GM19455 (cell line): ENCODE results near the gene MPC1L.
"Not testable (repeated sequence)": the region's sequence is repeated elsewhere in the genome, so short reads cannot be mapped to it uniquely, and the experiment has no call there.

Experiments
- ATAC-seq: cut with Tn5 transposase; IDR thresholded peaks from one replicate; pipeline ENCODE4 v1.9.1; 2021; ENCODE audit not compliant: unreplicated experiment

The MPC1L gene

DNA sequence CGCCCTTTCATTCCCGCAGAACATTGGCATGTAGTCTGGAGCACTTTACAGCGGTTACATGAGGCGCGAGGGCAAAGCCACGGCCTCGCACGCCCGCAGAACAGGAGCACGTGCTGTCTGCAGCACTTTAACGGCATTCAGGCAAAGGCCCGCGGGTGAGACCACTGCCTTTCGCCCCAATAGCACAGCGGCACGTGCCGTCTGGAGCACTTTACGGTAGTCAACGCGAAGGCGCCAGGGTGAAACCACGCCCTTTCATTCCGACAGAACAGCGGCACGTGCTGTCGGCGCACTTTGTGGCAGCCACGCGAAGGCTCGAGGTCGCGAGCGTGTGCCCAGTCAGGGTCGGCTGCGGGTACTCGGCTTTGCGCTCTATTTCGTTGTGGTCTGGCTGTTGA, at the start of gene MPC1L:
Gene MPC1L, plus strand, starts transcription at position 290 of the 398 bp plus-strand sequence. CDS start 138 bp downstream, outside the sequence.
- ATAC-seq: no peak

DNA sequence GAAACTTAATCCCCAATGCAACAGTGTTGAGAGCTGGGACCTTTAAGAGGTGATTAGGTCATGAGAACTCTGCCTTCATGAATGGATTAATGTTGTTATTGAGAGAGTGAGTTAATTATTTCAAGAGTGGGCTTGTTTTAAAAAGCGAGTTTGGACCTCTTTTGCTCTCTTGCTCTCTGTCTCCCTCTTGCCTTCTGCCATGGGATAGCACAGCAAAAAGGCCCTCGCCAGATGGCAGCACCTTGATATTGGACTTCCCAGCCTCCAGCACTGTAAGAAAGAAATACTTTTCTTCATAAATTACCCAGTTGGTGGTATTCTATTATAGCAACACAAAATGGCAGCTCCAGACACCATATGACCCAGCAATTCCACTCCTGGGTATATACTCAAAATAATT, 49.5 kb upstream of the MPC1L start:
- no peak for ATAC-seq

DNA sequence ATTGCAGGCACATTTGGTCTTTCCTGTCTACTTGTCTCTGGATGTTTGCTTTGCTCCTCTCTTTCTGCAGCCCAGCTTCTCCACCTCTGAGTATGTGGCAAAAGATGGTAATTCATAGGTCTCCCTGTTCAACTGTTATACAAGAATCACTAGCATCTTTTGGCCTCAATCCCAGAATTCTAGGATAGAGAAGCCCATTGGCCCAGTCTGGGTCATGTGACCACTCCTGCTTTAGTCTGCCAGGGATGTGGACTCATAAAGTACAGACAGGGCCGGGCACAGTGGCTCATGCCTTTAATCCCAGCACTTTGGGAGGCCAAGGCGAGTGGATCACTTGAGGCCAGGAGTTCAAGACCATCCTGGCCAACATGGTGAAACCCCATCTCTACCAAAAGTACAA, 47.8 kb upstream of the MPC1L start:
- ATAC-seq: not testable (repeated sequence)

DNA sequence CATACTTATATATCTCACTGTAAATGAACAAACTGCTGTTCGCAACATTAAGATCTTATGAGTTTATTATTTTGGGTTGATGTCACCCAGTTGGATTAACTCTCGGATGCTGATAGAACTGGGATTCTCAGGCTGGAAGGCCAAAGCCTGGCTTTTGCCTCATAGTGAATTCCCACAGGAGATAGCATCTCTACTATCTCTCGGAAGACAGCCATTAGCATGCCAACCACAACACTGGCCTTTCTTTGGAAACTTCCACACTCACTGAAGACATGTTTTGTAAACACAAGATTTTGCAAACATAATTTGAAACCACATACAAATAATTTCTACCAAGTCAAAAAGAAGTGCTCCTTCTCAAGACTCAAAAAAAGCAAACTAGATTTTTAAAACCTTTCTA, 46.9 kb upstream of the MPC1L start:
- no peak for ATAC-seq

DNA sequence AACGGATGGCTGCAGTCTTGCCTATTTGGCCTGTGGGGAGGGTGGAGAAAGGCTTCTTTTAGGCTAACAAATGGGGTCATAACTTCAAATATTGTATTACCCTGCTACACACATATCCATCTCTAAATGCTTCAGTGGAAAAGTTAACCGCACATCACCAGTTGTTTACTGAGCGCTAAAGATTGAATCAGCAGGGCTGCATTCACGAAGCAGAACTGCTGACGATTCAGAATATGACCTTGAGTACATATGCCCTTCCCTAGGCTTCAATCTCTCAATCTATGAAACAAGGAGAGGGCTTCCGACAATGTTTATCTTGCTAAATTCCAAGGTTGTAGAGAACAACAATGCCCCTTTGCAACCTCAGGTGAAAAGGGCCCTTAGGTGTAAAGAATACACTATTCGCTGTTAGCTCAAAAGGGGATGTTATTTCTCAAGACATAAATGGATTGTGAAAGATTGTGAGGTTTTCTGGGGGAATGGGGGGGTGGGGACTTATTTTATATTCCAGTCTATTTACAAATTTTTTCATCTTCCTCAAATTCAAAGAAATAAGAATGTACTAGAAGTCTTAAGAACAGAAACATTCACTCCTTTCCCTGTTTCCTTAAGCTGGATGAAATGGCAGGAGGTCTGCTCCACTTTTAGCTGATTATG, 45.1 kb upstream of the MPC1L start:
- ATAC-seq: no peak

DNA sequence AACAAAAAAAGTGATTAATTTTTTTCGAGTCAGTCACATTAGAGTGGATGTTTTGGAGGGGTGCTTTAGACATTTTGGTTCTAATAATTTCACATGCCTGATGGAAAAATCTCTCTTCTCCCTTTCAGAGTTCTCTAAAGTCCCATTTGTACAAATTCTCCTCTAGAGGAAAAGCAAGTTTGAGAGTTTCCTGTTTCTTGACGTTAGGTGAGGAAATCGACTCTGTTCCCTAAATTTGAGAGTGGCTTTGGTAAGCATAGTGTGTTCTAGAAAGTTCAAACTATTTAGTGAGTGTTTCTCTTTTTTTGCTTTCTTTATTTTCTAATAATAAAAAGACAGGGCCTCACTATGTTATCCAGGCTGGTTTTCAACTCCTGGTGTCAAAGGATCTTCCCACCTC, 44.1 kb upstream of the MPC1L start:
- ATAC-seq: no peak

DNA sequence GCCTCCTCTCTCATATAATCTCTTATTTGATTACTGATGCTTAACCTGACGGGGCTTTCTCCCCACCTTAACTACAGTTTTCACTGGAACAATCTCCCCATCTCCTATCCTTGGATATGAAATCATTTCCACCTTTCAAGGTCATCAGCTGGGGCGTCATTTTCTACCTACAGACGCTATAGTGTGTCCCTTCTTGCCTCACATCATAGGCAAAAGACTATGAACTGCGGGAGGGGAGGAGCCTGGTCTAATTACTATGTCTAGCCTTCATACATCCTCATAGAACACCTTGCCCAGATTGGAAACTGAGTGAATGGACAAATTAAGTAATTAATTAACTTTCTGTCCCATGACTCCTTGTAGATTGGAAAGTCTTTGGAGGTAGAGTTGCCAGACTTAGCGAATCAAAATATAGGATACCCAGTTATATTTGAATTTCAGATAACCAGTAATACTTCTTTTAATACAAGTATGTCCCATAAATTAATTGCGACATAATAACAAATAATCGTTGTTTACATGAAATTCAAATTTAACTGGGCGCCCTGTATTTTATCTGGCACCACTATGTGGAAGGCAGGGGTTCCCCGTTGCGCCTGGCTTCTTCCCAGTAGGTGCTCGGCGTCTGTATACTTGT, 43.2 kb upstream of the MPC1L start:
- ATAC-seq: peak; percentile 52

DNA sequence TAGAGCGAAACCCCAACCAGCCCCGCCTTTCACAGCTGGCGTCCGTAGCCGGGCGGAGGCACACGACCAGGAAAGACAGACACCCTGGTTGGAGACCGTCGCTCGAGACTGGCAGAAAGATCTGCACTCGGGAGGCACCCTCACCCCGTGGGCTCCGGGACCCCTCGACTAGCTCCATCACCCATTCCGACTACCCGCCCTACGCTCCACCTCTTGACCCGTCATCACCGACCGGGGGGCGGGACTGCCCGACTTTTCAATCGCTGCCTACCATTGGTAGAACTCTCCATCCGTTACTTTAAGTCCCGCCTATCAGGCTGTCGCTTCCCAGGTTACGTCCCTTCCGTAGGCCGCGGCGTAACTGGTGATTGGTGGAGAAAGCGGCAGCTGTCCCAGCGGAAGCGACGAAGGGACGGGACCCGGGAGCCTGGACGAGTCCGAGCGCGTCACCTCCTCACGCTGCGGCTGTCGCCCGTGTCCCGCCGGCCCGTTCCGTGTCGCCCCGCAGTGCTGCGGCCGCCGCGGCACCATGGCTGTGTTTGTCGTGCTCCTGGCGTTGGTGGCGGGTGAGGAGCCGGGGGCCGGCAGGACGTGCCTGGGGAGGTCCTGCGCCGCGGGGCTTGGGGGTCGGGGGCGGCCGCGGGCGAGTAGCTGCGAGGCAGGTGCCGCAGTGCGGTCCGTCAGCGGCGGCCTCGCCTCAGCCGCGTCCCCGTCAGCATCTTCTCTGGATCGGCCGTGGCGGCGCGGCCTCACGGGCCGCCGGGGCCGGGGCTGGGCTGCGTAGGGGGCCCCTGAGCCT, 42.5 kb upstream of the MPC1L start, which contains the start of gene ATP6AP2:
Gene ATP6AP2, plus strand, starts transcription at position 434 of the 799 bp plus-strand sequence. Its CDS starts 96 bp downstream, at position 530.
- ATAC-seq: peak; percentile 98

DNA sequence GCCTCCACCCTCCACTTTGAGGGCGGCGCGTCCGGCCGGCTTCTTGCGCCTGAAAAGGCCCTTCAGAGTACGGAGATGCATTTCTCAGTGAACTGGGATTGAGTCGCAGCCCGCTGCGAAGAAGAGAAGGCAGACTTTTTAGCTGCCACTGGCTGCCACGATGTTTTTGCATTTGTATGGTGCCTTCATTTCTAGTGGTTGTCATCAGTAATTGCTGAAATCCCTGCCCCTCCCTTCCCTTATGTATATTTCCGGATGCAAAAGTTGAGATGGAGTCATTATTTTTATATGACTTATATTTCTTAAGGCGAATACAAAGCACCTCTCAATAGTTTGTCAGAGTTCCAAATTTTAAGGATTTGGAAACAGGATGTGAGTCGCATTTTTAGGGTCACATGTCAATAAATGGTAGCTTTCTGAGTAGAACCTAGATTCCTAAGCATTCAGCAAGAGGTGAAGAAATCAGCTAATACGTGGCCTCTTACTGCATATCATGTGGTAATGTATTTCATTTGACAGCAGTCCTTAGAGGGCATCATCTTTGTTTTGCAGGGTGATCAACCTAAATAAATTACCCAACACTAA, 41.8 kb upstream of the MPC1L start:
- peak; percentile 6 for ATAC-seq

DNA sequence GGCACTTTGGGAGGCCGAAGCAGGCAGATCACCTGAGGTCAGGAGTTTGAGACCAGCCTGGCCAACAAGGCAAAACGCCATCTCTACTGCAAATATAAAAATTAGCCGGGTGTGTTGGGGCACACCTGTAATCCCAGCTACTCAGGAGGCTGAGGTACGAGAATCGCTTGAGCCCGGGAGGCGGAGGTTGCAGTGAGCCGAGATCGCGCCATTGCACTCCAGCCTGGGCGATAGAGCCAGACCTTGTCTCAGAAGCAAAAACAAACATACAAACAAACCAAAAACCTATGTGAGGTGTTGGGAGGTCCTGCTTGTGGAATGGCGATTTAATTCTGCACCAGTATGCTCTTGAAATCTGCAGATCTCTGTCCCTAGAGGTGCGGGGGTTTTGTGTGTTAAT, 41.0 kb upstream of the MPC1L start:
- not testable (repeated sequence) for ATAC-seq

DNA sequence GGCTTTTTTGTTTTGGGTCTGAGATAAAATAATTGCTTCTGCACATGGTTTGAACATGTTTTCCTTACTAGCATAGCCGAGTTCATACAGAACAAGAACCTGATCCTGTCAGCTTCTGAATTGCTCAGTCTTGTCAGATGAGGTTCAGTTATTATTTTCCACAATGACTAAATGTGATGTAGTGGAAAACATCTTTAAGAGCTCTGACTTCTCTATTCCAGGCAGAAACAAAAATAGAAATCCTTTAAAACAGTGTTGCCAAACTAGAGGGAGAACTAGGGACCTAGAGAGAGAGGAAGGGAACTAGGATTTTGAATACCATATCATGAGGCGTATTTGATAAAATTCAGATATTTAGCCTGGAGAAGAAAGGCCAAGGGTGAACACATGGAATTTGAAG, 40.4 kb upstream of the MPC1L start:
- ATAC-seq: no peak

DNA sequence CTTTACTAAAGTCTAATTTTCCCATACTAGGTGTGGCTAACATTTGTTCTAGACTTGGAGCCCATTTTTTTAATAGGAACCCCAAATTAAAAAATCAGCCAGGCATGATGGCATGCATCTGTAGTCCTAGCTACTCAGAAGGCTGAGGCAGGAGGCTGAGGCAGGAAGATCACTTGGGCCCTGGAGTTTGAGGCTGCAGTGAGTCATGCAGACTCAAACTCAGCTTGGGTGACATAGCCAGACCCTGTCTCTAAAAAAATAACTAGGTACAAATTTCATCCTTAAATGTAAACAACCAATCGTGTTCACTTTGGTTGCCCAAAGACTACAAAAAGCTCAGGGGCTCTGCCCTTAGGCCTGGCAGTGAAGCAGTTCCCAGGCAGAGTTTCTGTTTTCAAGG, 35.6 kb upstream of the MPC1L start:
- ATAC-seq: not testable (repeated sequence)

DNA sequence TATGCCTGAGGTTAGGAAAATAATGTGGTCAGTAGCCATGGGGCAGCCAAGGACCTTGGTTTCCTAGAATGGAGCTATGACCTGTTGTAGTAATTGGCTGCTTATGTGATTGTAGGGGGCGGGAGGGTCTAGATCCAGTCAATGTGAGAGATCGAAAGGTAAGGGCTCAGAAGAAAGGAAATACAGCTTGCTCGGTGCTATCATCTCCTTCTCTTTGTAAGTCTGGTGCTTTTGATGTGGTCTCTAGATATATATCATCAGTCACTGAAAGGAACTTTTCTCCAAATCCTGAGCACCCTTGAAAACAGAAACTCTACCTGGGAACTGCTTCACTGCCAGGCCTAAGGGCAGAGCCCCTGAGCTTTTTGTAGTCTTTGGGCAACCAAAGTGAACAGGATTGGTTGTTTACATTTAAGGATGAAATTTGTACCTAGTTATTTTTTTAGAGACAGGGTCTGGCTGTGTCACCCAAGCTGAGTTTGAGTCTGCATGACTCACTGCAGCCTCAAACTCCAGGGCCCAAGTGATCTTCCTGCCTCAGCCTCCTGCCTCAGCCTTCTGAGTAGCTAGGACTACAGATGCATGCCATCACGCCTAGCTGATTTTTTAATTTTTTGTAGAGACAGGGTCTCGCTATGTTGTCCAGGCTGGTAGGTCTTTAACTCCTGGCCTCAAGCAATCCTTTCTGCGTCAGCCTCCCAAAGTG, 33.5 kb upstream of the MPC1L start:
- not testable (repeated sequence) for ATAC-seq

DNA sequence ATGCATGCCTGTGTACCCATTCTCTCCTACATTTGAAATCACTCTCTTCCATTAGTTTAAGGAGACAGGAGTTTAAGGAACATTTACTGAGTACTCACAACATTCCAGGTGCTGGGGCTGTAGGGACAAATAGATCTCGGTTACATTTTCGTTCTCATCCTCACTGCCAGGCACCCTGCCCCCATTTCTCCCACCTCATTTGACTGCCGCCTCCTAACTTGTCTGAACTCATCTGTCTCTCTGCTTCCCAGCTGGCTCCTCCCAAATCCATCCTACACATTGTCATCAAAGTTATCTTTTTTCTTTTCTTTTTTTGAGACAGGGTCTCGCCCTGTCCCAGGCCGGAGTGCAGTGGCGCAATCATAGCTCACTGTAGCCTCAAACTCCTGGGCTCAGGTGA, 19.8 kb upstream of the MPC1L start:
- ATAC-seq: no peak

DNA sequence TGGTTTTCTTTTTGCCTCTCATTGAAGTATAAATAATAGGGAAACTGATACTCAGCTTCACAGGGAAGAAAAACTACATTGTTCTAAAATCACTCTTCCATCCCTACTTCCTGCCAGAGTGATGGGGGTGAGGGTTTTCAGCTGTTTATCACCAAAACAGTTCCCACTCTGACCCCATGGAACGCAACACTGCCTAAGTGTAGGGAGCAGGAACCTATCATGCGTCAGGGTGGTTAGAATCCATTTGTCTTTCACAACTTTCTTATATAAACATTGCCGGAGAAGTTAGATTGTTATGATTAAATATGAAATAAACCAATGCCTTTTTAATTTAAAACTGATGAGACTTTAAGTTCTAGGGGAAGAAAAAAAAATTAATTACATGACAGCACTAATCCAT, 15.8 kb upstream of the MPC1L start:
- no peak for ATAC-seq

DNA sequence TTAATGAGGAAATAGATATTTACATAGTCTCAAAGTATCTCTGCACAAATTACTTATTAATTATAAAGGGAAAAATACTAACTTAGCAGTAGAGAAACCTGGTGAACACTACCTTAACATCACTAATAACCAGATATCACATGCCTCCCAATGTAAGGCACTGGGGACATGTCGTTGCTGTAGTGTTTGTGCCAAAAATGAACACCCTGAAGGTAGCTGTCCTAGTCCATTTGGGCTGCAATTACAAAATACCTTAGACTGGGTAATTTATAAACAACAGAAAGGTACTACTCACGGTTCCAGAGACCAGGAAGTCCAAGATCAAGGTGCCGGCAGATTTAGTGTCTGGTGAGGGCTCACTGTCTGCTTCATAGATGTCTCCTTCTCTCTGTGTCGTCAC, 10.7 kb upstream of the MPC1L start:
- ATAC-seq: no peak

DNA sequence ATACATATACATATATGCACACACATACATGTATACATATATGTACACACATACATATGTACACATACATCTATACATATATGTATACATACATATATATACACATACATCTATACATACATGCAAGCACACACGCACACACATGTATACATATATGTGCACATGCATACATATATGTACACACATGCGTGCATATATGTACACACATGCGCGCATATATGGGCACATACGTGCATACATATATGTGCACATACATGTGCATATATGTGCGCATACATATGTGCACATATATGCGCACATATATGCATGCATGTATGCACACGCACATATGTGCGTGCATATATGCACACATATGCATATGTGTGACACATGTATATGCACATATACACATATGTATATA, 7.3 kb upstream of the MPC1L start:
- no peak for ATAC-seq

DNA sequence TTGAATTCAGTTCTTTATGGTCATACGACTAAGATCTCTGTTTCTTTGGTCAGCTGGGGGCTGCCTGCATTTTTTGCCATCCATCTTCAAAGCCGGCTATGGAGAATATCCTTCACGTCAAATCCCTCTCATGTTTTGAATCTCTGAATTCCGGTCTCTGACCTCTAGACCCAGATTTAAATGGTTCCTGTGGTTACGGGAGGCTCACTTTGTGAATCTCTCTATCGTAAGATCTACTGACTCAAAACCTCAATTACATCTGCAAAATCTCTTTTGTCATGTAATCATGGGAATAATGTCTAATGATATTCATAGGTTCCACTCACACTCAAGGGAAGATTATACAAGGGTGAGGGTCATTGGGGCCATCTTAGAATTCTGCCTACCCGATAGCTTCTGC, 5.7 kb upstream of the MPC1L start:
- ATAC-seq: no peak

DNA sequence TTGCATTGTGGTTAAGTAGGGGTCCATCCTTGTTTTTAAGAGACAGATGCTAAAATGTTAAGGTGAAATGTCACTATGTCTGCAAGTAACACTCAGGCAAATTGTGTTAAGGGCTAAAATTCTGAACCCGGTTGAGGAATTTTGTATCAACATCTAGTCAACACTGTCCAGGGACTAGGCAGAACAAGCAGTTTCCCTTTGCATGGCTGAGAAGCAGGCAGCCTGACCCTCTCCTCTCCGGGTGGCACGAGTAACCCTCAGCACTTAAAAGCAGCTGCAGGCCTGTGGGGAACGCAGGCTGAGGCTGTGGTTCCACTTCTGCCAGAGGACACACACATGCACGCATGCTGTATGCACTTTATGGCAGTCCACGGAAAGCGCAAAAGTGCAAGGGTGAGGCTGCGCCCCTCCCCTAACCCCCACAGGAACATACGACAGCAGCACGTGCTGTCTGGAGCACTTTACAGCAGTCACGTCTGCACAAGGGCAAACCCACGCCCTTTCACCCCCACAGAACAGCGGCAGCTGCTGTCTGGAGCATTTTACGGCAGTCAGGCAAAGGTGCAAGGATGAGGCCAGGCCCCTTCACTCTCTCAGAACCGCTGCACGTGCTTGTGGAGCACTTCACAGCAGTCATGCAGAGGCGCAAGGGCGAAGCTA, 619 bp upstream of the MPC1L start:
- ATAC-seq: no peak

DNA sequence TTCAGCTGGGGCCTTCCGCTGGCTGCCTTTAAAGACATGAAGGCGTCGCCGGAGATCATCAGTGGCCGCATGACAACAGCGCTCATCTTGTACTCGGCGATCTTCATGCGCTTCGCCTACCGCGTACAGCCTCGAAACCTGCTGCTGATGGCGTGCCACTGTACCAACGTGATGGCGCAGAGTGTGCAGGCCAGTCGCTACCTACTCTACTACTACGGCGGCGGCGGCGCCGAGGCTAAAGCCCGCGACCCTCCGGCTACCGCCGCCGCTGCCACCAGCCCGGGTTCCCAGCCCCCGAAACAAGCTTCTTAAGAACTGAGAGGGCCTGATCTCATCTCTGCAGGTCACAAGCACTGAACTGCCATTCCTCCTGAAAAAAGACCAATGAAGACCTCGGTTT, 437 bp downstream of the MPC1L start:
- ATAC-seq: no peak
